HG03565 (cell line): ENCODE measurements around the gene CRBN.

ENCODE experiments used
- ATAC-seq: cut with Tn5 transposase; IDR thresholded peaks from one replicate; pipeline ENCODE4 v1.9.1; 2021; ENCODE audit warnings: mild to moderate bottlenecking, moderate library complexity; ENCODE audit not compliant: unreplicated experiment

CRBN gene

GRCh38 chr3:3179407-3180094 is at the start of gene CRBN:
Gene CRBN (minus strand): TSS chr3:3179691. CDS start chr3:3179687, 4 bp downstream.
- peak; percentile 98 for ATAC-seq

GRCh38 chr3:3227640-3228039 is 48.1 kb upstream of the CRBN start:
- no peak for ATAC-seq

GRCh38 chr3:3221528-3221927 is 42.0 kb upstream of the CRBN start:
- no peak for ATAC-seq

GRCh38 chr3:3216401-3216800 is 36.9 kb upstream of the CRBN start:
- no peak for ATAC-seq

GRCh38 chr3:3212781-3213440 is 33.4 kb upstream of the CRBN start:
- ATAC-seq, result no peak

GRCh38 chr3:3209714-3210113 is 30.2 kb upstream of the CRBN start:
- no peak for ATAC-seq

DNA sequence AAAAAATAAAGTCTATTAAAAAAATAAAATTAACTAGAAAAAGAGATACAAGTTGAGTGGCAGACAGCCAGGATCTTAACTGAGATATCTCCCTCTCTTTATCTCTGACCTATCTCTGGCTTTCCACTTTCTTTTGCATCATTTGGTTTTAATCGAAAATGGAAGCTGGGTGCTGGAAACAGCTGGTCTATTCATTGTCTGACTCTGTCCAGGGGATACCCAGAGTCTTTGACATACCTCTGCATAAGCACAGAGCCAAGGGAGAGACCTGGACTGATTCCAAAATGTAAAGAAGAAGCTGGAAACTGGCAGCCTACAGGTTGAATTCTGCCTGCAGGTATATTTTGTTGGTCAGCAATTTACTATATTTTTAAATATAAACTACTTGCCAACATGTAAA is 29.6 kb upstream of the CRBN start:
- no peak for ATAC-seq

DNA sequence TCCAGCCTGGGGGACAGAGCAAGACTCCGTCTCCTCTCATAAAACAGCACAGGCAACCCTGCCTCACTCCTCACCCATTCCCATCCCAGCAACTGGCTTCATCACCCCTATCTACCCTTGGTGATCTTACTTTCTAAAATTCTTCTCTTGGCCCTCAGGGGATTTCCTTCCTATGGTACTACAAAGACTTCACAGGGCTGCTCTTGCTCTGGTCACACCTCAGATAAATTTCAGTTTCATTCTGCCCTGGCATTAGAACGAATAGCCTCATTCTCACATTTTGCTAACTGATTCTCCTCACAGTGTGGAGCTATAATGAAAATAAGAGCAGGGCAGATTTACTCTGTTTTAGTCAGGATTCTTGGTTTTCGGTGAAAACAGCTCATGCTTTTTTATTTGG is 22.1 kb upstream of the CRBN start:
- peak; percentile 96 for ATAC-seq

DNA sequence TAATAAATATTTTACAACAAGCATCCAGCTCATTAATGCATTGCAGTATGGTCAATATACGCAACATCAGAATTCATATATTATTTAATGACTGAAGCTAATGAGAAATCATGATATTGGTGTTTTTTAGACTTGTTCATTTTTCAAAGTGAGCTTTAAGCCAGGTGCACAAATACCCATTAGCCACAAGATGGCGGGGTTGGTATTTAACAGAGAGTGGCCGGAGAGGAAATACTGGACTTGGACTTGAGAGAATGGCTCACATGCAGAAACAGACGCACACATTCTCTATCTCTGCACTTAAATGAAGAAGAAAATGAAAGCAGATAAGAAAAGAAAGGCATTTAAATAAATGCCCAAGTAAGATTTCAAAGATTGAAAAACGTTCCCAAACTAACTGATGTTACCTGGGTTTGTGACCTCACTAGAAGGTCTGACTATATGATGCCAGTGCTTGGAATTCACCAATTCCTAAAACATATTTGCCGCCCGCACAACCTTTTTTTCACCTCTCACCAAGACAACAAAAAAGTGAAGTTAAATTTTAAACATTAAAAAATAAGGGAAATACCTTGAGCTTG is 21.2 kb upstream of the CRBN start:
- ATAC-seq, result peak; percentile 42

DNA sequence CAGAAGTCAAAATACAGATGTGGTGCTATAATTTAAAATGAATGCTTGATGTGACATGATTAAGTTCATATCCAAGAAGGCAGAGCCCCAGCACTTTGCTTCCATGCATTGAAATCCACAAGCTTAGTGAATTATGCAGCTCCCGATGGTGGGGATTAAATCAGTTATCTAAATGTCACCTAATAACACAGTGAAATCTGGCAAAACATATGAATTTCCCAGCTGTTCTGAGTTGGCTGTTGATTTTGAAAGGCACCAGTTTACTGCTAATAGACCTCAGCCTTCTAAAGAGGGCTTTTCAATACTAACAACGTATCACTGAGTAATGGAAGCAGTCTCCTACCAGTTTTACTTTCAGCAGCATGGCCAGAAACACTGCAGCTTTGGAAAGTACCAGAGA is 19.8 kb upstream of the CRBN start:
- no peak for ATAC-seq

DNA sequence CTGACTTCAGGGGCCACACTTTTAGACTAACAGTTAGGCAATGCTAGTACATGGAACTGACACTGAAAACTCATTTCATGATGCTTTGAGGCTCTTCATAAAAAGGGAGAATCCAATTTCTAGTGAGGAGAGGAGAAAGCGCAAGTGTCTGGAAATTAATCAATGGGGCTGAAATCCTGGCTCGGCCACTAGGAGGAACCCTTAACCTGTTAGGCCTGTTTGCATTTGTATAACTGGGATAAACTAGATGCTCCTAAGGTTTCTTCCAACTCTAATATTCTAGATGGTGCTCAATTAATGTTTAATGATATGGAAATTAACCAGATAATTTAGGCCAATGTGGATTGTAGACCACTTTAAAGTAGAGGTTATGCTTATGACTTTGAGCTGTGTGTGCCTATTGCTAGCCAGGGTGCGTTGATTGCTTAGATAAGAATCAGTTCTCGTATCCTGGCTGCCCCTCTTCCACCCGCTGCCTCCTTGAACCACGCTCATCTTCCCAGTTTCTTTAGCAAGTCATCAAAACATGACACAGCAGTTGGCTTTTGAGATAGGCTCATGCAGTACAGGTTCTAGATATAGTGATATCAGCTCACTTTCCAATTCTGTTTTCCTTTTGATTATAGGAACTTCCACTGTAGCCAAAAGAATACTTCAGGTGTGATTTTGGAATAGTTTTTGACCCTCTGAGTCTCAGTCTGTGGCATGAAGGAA is 16.8 kb upstream of the CRBN start:
- no peak for ATAC-seq

GRCh38 chr3:3194861-3195260 is 15.4 kb upstream of the CRBN start:
- no peak for ATAC-seq

DNA sequence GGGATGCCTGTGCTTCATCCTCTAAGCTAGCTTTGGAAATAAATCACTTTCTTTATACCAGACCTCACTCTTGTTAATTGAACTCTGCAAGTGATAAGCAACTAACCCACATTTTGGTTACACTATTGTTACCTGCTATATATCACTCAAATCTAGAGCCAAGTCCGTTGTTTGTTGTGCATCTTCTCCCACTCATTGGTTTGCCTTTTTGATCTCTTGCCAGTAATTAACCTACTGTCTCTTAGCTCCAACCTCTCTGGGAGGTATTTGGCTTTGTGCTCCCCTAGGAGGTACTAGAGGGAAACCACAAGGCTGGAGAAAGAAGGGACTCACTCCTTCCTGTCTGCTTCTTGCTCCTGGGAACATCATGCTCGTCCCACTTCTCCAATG is 12.8 kb upstream of the CRBN start:
- no peak for ATAC-seq

DNA sequence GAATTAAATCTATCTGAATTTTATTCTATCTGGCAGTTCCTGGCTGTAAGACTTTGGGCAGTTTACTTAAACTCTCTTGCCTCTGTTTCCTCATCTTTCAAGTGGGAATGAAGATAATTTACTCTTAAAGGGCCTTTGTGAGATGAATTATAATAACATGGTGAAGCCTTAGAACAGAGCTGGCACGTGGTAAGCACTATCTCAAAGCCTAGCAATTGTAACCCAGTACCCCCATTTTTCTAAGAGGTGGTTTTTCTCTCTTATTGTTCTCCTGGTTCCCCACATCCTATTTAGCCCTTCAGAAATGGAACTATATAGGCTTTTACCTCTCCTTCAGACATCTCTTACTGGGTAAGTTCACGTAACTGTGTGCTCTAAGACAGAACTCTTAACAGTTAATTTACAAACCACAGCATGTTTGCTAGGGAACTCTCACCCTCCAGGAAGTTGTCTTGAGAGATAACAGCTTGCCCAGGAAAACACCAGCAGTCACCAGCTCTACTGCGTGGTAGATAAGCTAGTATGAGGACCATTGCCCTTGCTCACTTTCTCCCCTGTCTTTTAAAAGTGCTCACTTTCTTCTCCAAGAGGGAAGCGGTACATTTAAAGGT is 12.3 kb upstream of the CRBN start:
- ATAC-seq, result no peak

DNA sequence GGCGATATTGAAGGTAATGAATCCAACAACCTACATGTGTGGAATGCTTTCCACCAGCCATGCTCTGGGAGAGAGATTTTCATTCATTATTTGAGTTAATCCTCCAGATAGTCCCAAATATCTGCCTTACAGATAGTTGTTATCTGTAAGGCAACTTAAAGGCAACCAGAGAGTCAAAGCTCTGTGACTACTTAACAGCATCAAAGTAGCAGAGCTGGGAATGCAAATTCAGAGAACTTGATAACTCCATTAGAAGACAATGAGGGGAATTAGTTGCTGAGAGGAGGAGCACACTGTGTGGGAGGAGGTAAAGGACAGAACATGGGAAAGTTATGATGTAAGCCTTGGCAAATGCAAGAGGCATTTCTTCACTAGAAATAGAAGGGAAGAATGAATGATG is 10.5 kb upstream of the CRBN start:
- ATAC-seq, result no peak

- ATAC-seq, result no peak
These were observed 9.7 kb upstream of the CRBN start for GRCh38 chr3:3189102-3189727.

DNA sequence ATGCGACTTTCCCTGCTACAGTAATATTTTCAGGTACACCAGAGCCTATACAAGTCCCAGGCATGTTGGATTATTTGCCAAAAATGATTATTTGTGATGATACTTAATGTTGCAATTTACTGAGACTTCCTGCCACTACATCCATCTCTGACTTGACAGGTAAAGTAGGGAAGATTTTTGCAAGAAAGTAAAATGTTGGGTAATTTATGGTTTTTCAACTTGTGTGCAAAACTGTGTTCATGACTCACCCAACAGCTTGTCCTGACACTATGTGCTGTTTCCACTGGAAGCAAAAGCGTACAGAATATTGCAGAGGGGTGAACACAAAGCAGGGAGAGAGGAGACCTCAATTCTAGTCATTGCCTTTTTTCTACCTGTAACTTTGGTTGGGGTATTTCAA is 5.4 kb upstream of the CRBN start:
- ATAC-seq, result no peak

DNA sequence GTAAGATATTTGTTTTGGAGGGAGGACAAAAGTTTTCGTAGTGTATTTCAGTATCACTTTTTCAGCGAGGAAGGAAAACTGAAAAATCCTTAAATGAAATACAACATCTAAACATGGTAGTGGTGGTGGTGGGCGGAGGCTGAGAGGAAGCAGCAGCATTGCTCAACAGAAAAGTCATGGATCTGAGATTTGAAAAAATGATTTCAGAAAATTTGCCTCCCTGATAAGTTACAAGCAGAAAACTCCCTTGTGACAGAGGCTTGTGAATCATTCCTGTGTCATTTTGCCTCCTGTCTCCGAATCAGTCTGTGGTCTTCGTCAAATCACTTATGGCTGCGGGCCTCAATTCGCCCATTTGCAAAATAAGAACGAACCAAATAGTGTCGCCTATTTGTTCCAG is 965 bp upstream of the CRBN start:
- ATAC-seq, result no peak

DNA sequence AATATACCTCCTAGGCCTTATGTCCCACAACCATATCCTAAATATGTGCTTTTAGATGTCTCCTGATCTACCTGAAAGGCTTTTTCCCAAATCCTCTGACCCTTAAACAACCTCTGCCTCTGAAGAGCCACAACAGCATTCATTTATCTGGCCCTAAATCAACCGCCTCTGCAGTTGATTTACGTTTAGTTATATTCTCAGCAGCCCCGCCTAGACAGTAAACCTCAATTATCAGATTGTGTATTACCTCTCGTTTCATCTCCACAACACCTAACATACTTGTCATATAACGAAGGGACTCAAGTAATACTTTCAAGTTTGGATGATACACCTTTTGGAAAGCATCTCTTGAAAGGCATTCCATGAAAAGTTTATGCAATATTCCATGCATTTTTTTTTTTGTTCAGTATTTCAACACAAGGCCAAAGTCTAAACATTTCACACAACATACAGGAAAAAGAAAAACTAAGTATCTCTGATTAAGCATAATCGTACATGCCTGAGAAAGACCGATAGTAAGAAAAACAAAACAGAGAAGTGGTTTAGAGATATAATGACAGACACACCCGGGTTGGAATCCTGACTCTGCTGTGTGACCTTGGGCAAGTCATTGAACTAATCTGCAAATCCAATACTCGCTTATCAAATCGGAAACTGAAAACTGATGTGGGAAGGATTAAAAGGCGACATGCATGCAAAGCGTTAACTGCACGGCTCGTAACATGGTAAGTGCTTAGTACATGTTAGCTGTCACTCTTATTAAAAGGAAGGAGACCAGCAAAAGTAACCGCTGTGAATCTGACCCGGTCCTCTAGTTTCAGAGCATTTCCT is 778 bp downstream of the CRBN start:
- ATAC-seq, result no peak

DNA sequence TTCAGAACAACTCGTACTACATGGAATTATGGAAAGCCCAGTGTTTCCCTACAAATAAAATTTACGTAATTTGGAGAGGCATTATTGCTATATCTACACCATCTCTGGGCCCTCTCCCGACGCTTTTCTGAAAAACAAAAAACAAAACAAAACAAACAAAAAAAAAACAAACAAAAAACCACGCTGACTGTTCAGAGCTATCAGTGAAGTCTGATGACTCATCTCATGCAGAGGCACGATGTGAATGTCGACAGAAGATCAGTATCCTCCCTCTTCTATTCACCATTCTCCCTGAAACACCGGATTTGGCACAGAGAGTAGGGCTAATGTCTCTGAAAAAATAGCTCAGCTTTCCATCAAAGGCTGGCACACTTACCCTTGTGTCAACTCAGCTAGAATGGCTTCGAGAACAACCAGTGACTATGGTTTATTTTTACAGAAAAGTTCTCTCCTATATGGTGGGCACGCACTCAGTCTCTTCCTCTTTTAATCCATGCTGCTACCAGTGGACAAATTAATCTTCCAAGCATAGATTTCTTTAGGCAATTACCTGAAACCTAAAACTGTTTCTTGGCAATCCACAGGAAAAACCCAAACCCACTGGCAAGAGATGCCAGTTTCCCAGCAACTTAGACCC is 1.5 kb downstream of the CRBN start:
- ATAC-seq, result no peak
